Spleen (tissue), 11 donors: ENCODE data around the gene DYSF. TPM values are rescaled to one million over a fixed set of nuclear protein-coding genes. Genes with fewer than 3 reads are reported as not detected.
"Not testable (repeated sequence)": the region's sequence is repeated elsewhere in the genome, so short reads cannot be mapped to it uniquely, and the experiment has no call there.

Source experiments
- DNase-seq: peaks from one replicate; pipeline ENCODE4 v3.0.0-alpha.2; 2020
- H3K27ac ChIP-seq, 8 donors: fragments of 200-600 bp; sonication (generic) in 7 of 8; 1 replicate in 4 of 8; 2 replicates in 4 of 8; pipeline versions ENCODE4 v1.5.0 to v1.8.0; 2016 to 2021; ENCODE audit warnings: inconsistent platforms in 4 of 8, mild to moderate bottlenecking in 4 of 8, moderate library complexity in 1 of 8
- H3K27me3 ChIP-seq, 7 donors: fragments of 200-600 bp; sonication (generic) in 6 of 7; replicated peaks in 1 of 7; 1 replicate in 4 of 7; 2 replicates in 3 of 7; pipeline versions ENCODE4 v1.5.0 to v1.8.0; 2016 to 2021; ENCODE audit warnings: inconsistent platforms in 3 of 7, mild to moderate bottlenecking in 1 of 7
- H3K36me3 ChIP-seq, 6 donors: fragments of 200-600 bp; sonication (generic) in 5 of 6; 1 replicate in 4 of 6; 2 replicates in 2 of 6; pipeline versions ENCODE4 v1.5.0 to v1.8.0; 2016 to 2021; ENCODE audit warnings: inconsistent platforms in 2 of 6
- H3K4me1 ChIP-seq, 6 donors: fragments of 200-600 bp; sonication (generic) in 5 of 6; 1 replicate in 3 of 6; 2 replicates in 3 of 6; pipeline versions ENCODE4 v1.5.0 to v1.8.0; 2016 to 2021; ENCODE audit warnings: inconsistent platforms in 3 of 6
- H3K4me3 ChIP-seq, 8 donors: fragments of 200-600 bp; sonication (generic) in 7 of 8; 1 replicate in 4 of 8; 2 replicates in 4 of 8; pipeline versions ENCODE4 v1.5.0 to v1.8.0; 2016 to 2021; ENCODE audit warnings: inconsistent platforms in 4 of 8, mild to moderate bottlenecking in 4 of 8, moderate library complexity in 2 of 8
- H3K9me3 ChIP-seq, 8 donors: fragments of 200-600 bp; sonication (generic) in 7 of 8; 1 replicate in 4 of 8; 2 replicates in 4 of 8; pipeline versions ENCODE4 v1.5.0 to v1.8.0; 2016 to 2021; ENCODE audit warnings: inconsistent platforms in 4 of 8
- POLR2A ChIP-seq, 3 donors: fragments of 450-650 bp; IDR thresholded peaks; one replicate each; pipeline ENCODE4 v1.5.1; 2017; ENCODE audit warnings: antibody characterized with exemption in 3 of 3, mild to moderate bottlenecking in 1 of 3
- POLR2AphosphoS5 ChIP-seq, 3 donors: sonication (generic); formaldehyde crosslinking; IDR thresholded peaks; one replicate each; pipeline ENCODE4 v1.5.1; 2017; ENCODE audit warnings: antibody characterized with exemption in 3 of 3
- WGBS, 5 donors: extraction: QIAGEN DNeasy Blood & Tissue Kit in 3 of 5; methylation state at CpG; one replicate each; pipeline versions ENCODE4 v1.1.5 to v1.1.7; 2013 to 2018; 5-methylcytosine and 5-hydroxymethylcytosine counted together
- intact Hi-C: fragments of 100-400 bp; cut with DNase I; formaldehyde crosslinking; loops from one replicate; pipeline ENCODE4 v1.15.0; 2023; ENCODE audit warnings: low total_unique reads
- polyA plus RNA-seq, 3 donors: library from polyadenylated mRNA; stranded (reverse); fragments of 200-250 nt; gene quantifications; one replicate each; pipeline ENCODE4 v1.2.1, GENCODE V29; 2013
- total RNA-seq, 7 donors: library from RNA; depleted of rRNA in 3 of 7; stranded (reverse); fragments of >200 nt in 3 of 7; fragmentation: NEBNext Ultra II Directional in 4 of 7; extraction: Animal tissue kit (Norgen Biotek cat#: 25700) in 4 of 7; gene quantifications; one replicate each; pipeline versions ENCODE4 v1.1.0 to v1.2.1, GENCODE V29; 2016 to 2021
- TF ChIP-seq, protein P1 (sequence below), 11 experiments: fragments of 200-600 bp in 7 of 11; fragments of 450-650 bp in 4 of 11; sonication (generic) in 4 of 11; IDR thresholded peaks in 8 of 11; conservative IDR thresholded peaks in 3 of 11; 1 replicate in 7 of 11; 2 replicates in 4 of 11; pipeline versions ENCODE4 v1.4.0 to v1.8.0; 2016 to 2021; ENCODE audit warnings: antibody characterized with exemption in 11 of 11, inconsistent platforms in 4 of 11, mild to moderate bottlenecking in 1 of 11
- donor health status: healthy with polysubstance abuse.
- donor health status: DM: no; HTN: no; CAD: no; lungs with moderate emphysema.
- donor health status: DM: no; HTN: no; CAD: no.
- donor health status: Bipolar disorder and iron deficiency.
- donor health status: healthy.
- donor health status: DM: no; HTN: no; CAD: no.
- donor health status: DM: yes; HTN: yes; CAD: no.

The DYSF gene
- total and polyA plus RNA-seq, 10 donors = 4.0 to 287 (median 124) TPM

DNA sequence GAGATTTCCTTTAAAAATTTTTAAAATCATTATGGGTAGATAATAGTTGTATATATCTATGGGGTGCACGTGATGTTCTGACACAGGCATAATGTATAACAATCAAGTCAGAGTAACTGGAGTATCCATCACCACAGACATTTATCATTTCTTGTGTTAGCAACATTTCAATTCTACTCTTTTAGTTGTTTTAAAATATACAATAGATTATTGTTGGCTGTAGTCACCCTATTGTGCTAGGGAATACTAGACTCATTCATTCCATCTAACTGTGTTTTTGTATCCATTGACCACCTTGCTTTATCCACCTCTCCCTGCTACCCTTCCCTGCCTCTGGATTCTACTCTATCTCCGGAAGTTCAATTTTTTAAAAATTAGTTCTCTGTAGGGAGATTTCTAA lies 31.0 kb downstream of the DYSF start:
- WGBS, 5 donors = 89 to 96% (median 95%) methylated on average over 2 of the region's 2 CpGs
- no peaks in the 10 kb centered on the region for H3K9me3 ChIP-seq
- intact Hi-C loops = no loop called here

GRCh38 chr2:71486881-71487640 lies 33.7 kb downstream of the DYSF start:
- intact Hi-C loops = no loop called here
- peaks cover 0 to 42% (median 2%) of the 10 kb centered on the region in 6 donors for H3K4me1 ChIP-seq
- H3K36me3 ChIP-seq = peaks cover 0 to 84% (median 3%) of the 10 kb centered on the region in 6 donors
- DNase-seq = peak; percentile 47
- peak overlapping the region in 1 of 8 donors; percentile 29 for H3K27ac ChIP-seq
- no peaks in the 10 kb centered on the region for H3K27me3 ChIP-seq
- H3K9me3 ChIP-seq = no peaks in the 10 kb centered on the region
- 76 to 80% (median 77%) methylated on average over 10 to 11 of the region's 11 CpGs for WGBS, 5 donors
- TF ChIP-seq, protein P1, sequence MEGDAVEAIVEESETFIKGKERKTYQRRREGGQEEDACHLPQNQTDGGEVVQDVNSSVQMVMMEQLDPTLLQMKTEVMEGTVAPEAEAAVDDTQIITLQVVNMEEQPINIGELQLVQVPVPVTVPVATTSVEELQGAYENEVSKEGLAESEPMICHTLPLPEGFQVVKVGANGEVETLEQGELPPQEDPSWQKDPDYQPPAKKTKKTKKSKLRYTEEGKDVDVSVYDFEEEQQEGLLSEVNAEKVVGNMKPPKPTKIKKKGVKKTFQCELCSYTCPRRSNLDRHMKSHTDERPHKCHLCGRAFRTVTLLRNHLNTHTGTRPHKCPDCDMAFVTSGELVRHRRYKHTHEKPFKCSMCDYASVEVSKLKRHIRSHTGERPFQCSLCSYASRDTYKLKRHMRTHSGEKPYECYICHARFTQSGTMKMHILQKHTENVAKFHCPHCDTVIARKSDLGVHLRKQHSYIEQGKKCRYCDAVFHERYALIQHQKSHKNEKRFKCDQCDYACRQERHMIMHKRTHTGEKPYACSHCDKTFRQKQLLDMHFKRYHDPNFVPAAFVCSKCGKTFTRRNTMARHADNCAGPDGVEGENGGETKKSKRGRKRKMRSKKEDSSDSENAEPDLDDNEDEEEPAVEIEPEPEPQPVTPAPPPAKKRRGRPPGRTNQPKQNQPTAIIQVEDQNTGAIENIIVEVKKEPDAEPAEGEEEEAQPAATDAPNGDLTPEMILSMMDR (IDR thresholded peaks at IDR 0.05 in 8 of 11, conservative IDR thresholded peaks at IDR 0.05 in 3 of 11) = no peak
- TF ChIP-seq POLR2A (IDR thresholded peaks at IDR 0.05) = no peak
- no peak overlapping the region for H3K4me3 ChIP-seq

More for the DNA sequence above, 31.0 kb downstream of the DYSF start:
- Histone ChIP-seq H3K4me1 (peaks cover 0 to 47% (median 0%) of the 10 kb centered on the region in 6 donors), H3K4me3 (no peak overlapping the region), H3K27ac (no peak overlapping the region), H3K36me3 (peaks cover 0 to 91% (median 5%) of the 10 kb centered on the region in 6 donors), H3K27me3 (no peaks in the 10 kb centered on the region)
- no peak for TF ChIP-seq POLR2AphosphoS5 (IDR thresholded peaks at IDR 0.05)
- TF ChIP-seq, protein P1 (IDR thresholded peaks at IDR 0.05 in 8 of 11, conservative IDR thresholded peaks at IDR 0.05 in 3 of 11) = no peak
- no peak for TF ChIP-seq POLR2A (IDR thresholded peaks at IDR 0.05)
- DNase-seq = no peak

GRCh38 chr2:71491551-71491950 lies 38.2 kb downstream of the DYSF start:
- DNase-seq, H3K4me3 ChIP-seq, H3K9me3 ChIP-seq, intact Hi-C loops, H3K27me3 ChIP-seq: not testable (repeated sequence)
- H3K4me1 ChIP-seq = peaks cover 0 to 28% (median 6%) of the 10 kb centered on the region in 6 donors
- 74 to 86% (median 76%) methylated on average over 3 of the region's 3 CpGs for WGBS, 5 donors
- H3K27ac ChIP-seq = peak overlapping the region in 7 of 8 donors; percentile 47 to 72 (median 61)
- peaks cover 0 to 73% (median 0%) of the 10 kb centered on the region in 6 donors for H3K36me3 ChIP-seq

GRCh38 chr2:71492112-71492511 lies 38.8 kb downstream of the DYSF start:
- TF ChIP-seq POLR2AphosphoS5 (IDR thresholded peaks at IDR 0.05) (peak; percentile 74 to 92 (median 91)), POLR2A (IDR thresholded peaks at IDR 0.05) (no peak)
- 60 to 83% (median 66%) methylated on average over 6 of the region's 6 CpGs for WGBS, 5 donors
- Histone ChIP-seq H3K36me3 (peaks cover 0 to 70% (median 0%) of the 10 kb centered on the region in 6 donors), H3K4me1 (peaks cover 0 to 26% (median 6%) of the 10 kb centered on the region in 6 donors), H3K27ac (peak overlapping the region in 7 of 8 donors; percentile 30 to 72 (median 61)), H3K4me3 (no peak overlapping the region), H3K9me3 (no peaks in the 10 kb centered on the region), H3K27me3 (no peaks in the 10 kb centered on the region)
- intact Hi-C loops = no loop called here
- peak; percentile 82 for DNase-seq

DNA sequence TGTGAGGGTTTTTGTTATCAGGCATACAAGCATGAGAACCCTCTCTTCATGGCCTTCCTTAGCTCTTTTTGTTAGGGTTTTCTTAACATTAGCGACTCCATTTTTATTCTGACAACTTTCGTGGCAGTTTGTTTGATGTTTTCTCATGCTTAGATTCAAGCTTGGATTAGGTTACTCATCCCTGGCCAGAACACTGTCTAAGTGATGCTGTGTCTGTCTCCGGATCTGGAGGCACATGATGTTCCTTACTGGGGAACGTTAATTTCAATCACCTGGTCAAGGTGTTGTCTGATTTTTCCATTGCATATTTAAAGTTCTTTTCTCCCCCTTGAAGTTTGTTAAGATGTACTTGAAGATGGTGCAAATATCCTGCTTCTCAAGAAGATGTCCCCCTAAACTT lies 40.7 kb downstream of the DYSF start:
- TF ChIP-seq POLR2AphosphoS5 (IDR thresholded peaks at IDR 0.05) = no peak
- TF ChIP-seq POLR2A (IDR thresholded peaks at IDR 0.05) = no peak
- TF ChIP-seq, protein P1 (IDR thresholded peaks at IDR 0.05 in 8 of 11, conservative IDR thresholded peaks at IDR 0.05 in 3 of 11) = no peak
- no peaks in the 10 kb centered on the region for H3K9me3 ChIP-seq
- H3K27me3 ChIP-seq = no peaks in the 10 kb centered on the region
- intact Hi-C loops = no loop called here
- no peak overlapping the region for H3K4me3 ChIP-seq
- peak overlapping the region in 1 of 8 donors; percentile 12 for H3K27ac ChIP-seq
- peaks cover 0 to 57% (median 0%) of the 10 kb centered on the region in 6 donors for H3K36me3 ChIP-seq
- H3K4me1 ChIP-seq = peaks cover 0 to 37% (median 8%) of the 10 kb centered on the region in 6 donors
- no peak for DNase-seq
- WGBS, 5 donors = 93 to 97% (median 94%) methylated on average over 4 of the region's 4 CpGs
